ENCODE measurements around the gene DRICH1. TPM values are rescaled to one million over a fixed set of nuclear protein-coding genes. Genes with fewer than 3 reads are reported as not detected.
"Not testable (repeated sequence)": the region's sequence is repeated elsewhere in the genome, so short reads cannot be mapped to it uniquely, and the experiment has no call there.

Gene DRICH1
- total and polyA plus RNA-seq, 2 experiments from 2014 or later: not detected

DNA sequence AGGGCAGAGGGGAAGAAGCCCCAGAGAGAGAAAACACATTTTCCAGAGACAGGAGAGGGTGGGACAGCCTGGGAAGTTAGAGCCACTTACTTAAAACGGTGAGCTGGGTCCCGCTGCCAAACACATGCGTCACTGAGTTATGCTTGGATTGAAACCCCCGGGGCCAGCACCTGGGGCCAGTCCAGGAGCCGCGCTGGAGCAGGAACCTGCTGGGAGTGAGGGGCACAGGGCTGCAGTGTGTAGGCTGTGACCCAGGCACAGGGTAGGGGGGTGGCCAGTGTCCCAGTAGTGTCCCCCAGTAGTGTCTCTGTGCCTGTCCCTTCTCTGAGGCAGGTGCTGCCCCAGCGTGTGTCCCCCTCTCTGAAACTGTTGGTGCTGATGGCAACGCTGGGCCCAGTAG, 57.2 kb downstream of the DRICH1 start:
- no peak overlapping the region for H3K4me3 ChIP-seq
- no peaks in the 10 kb centered on the region for H3K9me3 ChIP-seq (ENCODE audit: low read depth)
- H3K4me1 ChIP-seq (ENCODE audit: low read depth): no peaks in the 10 kb centered on the region
- no peaks in the 10 kb centered on the region for H3K36me3 ChIP-seq
- no peak overlapping the region for H3K27ac ChIP-seq
- no peak for TF ChIP-seq CTCF (IDR thresholded peaks at IDR 0.05; ENCODE audit: low read depth, low read length)
- H3K27me3 ChIP-seq: no peaks in the 10 kb centered on the region
- no peak for DNase-seq (ENCODE audit: low read depth in 1 of 2, low spot score in 1 of 2)

DNA sequence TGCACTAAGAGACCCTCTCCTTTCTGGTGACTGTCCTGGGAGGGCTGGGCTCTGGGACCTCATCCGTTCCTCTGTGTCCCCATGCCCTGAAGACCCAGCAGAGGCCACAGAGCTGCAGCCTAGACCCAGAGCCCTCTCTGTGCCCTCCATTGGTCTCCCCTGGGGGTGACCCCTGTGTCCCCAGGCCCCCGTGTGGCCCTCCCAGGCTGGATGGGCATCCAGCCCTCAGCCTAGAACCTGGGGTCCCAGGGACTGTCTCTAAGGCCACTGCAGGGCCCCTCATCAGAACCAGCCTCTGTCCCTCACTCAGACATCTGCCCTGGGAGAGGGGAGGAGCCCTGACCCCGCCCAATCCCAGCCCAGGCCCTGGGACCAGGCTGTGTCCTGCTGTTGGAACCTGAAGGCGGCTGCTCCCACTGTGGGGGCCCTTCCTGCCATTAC, 57.7 kb downstream of the DRICH1 start:
- Histone ChIP-seq H3K27me3 (no peaks in the 10 kb centered on the region), H3K27ac (no peak overlapping the region), H3K36me3 (no peaks in the 10 kb centered on the region), H3K4me1 (ENCODE audit: low read depth) (no peaks in the 10 kb centered on the region), H3K9me3 (ENCODE audit: low read depth) (no peaks in the 10 kb centered on the region), H3K4me3 (no peak overlapping the region)
- no peak for DNase-seq (ENCODE audit: low read depth in 1 of 2, low spot score in 1 of 2)
- TF ChIP-seq CTCF (IDR thresholded peaks at IDR 0.05; ENCODE audit: low read depth, low read length): no peak

GRCh38 chr22:23573701-23574235, 58.4 kb downstream of the DRICH1 start:
- not testable (repeated sequence) for H3K9me3 ChIP-seq (ENCODE audit: low read depth); H3K4me1 ChIP-seq (ENCODE audit: low read depth); H3K27me3 ChIP-seq; H3K4me3 ChIP-seq; DNase-seq (ENCODE audit: low read depth in 1 of 2, low spot score in 1 of 2); H3K27ac ChIP-seq; H3K36me3 ChIP-seq

- not testable (repeated sequence) for H3K9me3 ChIP-seq (ENCODE audit: low read depth); H3K27me3 ChIP-seq; H3K36me3 ChIP-seq; H3K27ac ChIP-seq; DNase-seq (ENCODE audit: low read depth in 1 of 2, low spot score in 1 of 2); H3K4me3 ChIP-seq; H3K4me1 ChIP-seq (ENCODE audit: low read depth)
Measured at GRCh38 chr22:23573106-23573505, 59.0 kb downstream of the DRICH1 start.

GRCh38 chr22:23571486-23571885, 60.6 kb downstream of the DRICH1 start:
- no peaks in the 10 kb centered on the region for H3K36me3 ChIP-seq
- no peaks in the 10 kb centered on the region for H3K4me1 ChIP-seq (ENCODE audit: low read depth)
- no peak for TF ChIP-seq CTCF (IDR thresholded peaks at IDR 0.05; ENCODE audit: low read depth, low read length)
- H3K27me3 ChIP-seq: no peaks in the 10 kb centered on the region
- H3K9me3 ChIP-seq (ENCODE audit: low read depth): no peaks in the 10 kb centered on the region
- no peak for DNase-seq (ENCODE audit: low read depth in 1 of 2, low spot score in 1 of 2)
- H3K4me3 ChIP-seq: no peak overlapping the region
- H3K27ac ChIP-seq: no peak overlapping the region

GRCh38 chr22:23570681-23571080, 61.4 kb downstream of the DRICH1 start:
- H3K9me3 ChIP-seq (ENCODE audit: low read depth): no peaks in the 10 kb centered on the region
- H3K4me1 ChIP-seq (ENCODE audit: low read depth): no peaks in the 10 kb centered on the region
- no peaks in the 10 kb centered on the region for H3K36me3 ChIP-seq
- no peak overlapping the region for H3K4me3 ChIP-seq
- DNase-seq (ENCODE audit: low read depth in 1 of 2, low spot score in 1 of 2): no peak
- H3K27me3 ChIP-seq: no peaks in the 10 kb centered on the region
- no peak overlapping the region for H3K27ac ChIP-seq
- no peak for TF ChIP-seq CTCF (IDR thresholded peaks at IDR 0.05; ENCODE audit: low read depth, low read length)

DNA sequence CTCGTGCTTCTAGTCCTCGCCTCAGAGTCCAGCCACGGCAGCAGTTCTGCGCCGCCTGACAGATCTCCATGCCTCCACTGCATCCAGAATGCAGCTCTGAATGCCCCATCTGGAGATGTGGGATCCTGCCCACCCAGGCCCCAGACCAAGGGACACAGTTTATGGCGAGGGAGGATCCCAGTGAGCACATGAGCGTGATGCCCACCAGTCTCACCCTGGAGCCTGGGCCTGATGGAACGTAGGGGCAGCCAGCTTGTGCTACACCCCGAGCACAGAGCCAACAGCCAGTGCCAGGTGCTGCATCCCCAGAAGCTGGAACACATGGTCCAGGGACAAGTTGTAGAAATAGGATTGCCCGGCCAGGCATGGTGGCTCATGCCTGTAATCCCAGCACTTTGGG, 62.4 kb downstream of the DRICH1 start:
- H3K4me1 ChIP-seq (ENCODE audit: low read depth): no peaks in the 10 kb centered on the region
- no peak for TF ChIP-seq CTCF (IDR thresholded peaks at IDR 0.05; ENCODE audit: low read depth, low read length)

More for the DNA sequence above, 62.4 kb downstream of the DRICH1 start:
- Histone ChIP-seq H3K27ac (no peak overlapping the region), H3K36me3 (no peaks in the 10 kb centered on the region), H3K27me3 (no peaks in the 10 kb centered on the region), H3K4me3 (no peak overlapping the region), H3K9me3 (ENCODE audit: low read depth) (no peaks in the 10 kb centered on the region)
- no peak for DNase-seq (ENCODE audit: low read depth in 1 of 2, low spot score in 1 of 2)

Measured in cardiac muscle cell (in vitro differentiated cells and primary cell).